OCI-LY3 (cell line): Measurements from ENCODE around the gene ZKSCAN8.

Experiments used
- CTCF ChIP-seq: fragments of 200-600, 300-600 bp; sonication (generic); IDR thresholded peaks from 2 replicates; pipeline ENCODE4 v1.5.1; 2014; ENCODE audit warnings: antibody characterized with exemption, low read length, low read depth
- EZH2phosphoT487 ChIP-seq: fragments of 200-600 bp; shearing (Covaris generic); IDR thresholded peaks from 2 replicates; pipeline ENCODE4 v1.6.1; 2018; ENCODE audit warnings: antibody characterized with exemption, mixed run types, low read depth

DNA sequence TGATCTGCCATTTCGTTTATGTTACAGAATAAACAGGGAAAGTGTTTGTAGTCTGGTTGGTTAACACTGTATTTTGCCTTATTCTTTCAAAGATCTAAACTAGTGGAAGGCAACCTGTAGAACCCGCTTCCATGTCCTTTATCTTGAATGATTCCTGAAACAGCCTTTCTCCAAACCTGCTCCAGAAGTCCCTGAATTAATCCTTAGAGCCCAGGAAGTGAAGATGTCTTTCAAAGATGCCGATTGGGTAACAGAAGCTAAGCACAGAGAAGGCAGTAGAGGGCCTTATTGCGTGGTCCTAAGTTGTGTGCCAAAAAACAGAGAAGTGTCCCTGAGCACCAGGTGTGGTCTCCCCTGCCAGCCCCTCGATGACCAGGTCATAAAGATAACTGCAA is 36.4 kb upstream of the ZKSCAN8 start:
- no peak for TF ChIP-seq CTCF
- TF ChIP-seq EZH2phosphoT487, result no peak
